GM18873 (cell line): ENCODE data around the gene NKAIN4.

Source experiments
- ATAC-seq: cut with Tn5 transposase; IDR thresholded peaks from one replicate; pipeline ENCODE4 v1.9.1; 2021; ENCODE audit warnings: mild to moderate bottlenecking, moderate library complexity, moderate number of reproducible peaks; ENCODE audit not compliant: unreplicated experiment, low FRiP score

NKAIN4 gene

DNA sequence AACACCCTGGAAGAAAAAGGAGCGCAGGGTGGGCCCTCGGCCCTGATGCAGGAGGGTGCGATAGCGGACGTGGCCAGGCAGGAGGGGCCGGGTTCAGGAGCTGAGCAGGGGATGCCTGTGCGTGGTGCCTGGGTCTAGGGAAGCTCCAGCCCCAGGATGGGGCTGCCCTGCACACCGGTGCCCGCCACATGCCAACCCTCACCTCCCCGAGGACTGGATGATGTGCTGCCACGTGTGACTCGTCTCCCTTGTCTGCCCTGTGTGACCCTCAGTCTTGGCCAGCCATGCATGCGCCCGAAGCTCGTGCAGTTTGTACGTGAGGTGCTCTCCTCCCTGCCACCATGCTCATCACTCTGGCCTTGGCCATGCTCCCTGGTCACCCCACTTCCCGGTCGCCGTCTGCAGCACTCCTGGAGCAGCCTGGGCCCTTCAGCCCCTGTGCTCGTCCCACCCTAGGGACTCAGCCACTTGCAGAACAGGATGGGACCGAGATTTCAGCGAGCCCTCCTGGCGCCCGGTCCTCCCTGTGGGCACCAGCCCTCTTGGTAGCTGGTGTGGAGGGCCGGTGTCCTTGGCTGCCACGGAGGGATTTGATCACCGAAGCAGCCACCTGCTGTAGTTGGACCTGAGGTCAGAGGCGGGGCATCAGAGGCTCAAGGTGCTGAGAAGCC is 34.5 kb upstream of the NKAIN4 start:
- ATAC-seq = no peak

DNA sequence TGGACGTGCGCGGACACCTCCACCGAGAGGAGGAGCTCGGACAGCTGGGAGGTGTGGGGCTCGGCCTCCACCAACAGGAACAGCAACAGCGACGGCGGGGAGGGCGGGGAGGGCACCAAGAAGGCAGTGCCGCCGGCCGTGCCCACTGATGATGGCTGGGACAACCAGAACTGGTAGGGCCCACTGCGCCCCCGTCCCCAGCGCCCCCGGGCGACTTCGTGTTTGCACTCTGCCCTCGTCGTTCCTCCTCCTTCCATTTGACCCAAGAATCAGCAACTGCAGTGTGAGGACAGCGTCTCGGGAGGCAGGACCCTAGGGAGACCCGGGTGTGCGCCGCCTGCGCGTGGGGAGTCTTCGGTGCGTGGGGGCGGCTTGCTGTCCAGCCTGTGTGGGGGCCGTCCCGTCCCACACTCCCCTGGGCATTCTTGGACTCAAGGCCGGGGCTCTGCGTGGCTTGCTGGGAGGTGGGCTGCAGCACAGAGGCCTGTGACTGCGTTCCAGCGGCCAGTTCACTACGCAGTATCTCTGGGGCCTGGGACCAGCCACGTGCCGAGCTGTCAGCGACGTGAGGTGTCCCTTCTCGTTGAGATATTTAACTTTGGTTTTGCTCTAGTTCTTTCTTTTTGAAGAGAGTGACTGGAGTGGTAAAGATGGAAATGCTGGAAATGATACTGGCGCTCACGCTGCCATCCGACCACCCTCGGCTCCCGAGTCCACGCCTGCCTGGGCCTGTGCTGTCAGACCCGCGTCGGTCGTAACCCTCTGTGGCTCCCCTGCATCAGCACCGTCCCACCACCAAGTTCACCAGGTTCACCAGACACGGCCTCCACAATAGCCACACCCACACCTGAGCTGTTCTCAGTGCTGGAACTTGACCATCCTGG is 33.7 kb upstream of the NKAIN4 start:
- no peak for ATAC-seq

DNA sequence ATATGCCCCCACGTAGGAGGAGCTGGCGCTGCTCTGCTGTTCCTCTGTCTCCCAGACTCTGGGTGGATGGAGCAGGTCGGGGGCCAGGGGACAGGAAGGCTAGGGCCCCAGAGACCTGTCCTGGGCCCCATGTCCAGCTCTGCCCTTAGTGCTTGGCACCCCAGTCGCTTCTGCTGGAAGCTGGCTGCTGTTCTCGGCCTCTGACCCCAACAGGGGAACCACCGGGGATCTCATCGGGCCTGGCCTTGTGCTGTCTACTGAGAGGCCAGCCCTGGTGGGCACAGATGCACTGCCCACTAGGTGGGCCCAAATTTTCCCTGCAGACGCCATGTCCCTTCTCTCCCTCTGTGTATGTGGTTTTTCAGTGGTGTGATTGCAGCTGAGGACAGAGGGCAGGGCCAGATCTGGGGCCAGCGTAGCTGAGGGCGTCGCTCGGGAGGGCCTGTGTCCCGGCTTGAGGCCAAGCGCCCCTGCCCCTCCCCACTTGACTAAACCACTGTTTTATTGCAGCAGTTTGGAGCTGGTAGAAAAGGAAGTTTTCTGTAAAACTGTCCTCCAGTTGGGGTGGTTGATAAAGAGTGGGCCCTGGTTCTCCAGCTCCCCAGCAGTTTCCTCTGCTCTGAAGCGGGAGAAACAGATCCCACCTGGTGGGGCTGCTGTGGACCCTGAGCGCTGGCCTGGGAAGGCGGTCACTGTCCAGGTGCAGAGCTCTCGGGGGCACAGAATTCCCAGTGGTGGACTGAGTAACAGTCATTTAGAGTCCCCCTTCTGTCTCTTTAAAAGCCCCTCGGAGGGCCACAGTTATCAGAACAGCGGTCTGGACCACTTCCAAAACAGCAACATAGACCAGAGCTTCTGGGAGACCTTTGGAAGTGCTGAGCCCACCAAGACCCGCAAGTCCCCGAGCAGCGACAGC is 32.8 kb upstream of the NKAIN4 start:
- ATAC-seq = no peak

GRCh38 chr20:63285636-63286615 is 31.7 kb upstream of the NKAIN4 start:
- no peak for ATAC-seq

DNA sequence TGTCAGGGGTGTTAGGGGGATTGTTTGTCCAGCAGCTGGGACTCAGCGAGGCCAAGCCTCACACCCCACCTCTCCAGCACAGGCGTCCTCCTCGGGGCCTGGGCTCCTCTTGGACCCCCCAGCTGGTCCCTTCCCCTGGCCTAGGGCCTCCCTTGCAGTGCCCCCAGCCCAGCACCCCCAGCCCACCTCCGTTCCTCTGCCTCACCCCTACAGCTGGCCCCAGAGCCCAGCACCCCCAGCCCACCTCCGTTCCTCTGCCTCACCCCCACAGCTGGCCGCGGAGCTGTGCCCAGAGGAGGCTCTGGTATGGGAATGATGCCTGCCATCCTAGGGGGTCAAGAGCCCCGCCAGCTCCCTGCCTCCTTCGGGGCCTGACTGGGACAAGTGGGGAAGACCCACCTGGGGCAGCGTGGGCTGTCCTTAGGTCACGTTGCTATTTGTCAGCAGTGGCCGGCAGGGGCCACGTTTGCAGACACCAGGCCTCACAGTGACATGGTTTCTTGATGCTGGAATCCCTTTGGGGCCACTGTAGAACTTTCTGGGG is 30.8 kb upstream of the NKAIN4 start:
- no peak for ATAC-seq

DNA sequence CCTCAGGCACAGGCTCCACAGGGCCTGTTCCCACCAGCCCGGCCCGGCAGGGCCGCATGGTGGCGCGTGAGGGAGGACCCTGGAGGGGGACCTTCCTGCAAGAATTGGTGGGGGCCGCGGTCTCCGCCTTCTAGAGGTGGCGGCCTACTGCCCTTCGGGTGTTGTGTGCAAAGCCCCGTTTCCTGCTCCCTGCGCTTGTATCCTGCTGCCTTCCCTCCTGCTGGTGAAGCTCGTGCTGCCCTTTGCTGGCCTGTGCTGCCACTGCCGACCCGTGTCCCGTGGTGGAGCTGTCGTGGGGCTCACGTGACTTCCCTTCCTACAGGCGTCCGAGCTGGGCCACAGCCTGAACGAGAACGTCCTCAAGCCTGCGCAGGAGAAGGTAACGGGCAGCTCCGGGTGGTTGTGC is 30.3 kb upstream of the NKAIN4 start:
- no peak for ATAC-seq

GRCh38 chr20:63284083-63284440 is 29.8 kb upstream of the NKAIN4 start:
- ATAC-seq = no peak

- ATAC-seq = no peak
Measured at GRCh38 chr20:63283397-63284082, 29.3 kb upstream of the NKAIN4 start.

GRCh38 chr20:63282946-63283345 is 28.7 kb upstream of the NKAIN4 start:
- ATAC-seq = no peak

- ATAC-seq = no peak
Measured at GRCh38 chr20:63281742-63282665, 27.7 kb upstream of the NKAIN4 start.

- no peak for ATAC-seq
Measured at GRCh38 chr20:63280929-63281545, 26.8 kb upstream of the NKAIN4 start.

- ATAC-seq = no peak
Measured at GRCh38 chr20:63280371-63280770, 26.1 kb upstream of the NKAIN4 start.

- no peak for ATAC-seq
Measured at GRCh38 chr20:63279931-63280330, 25.7 kb upstream of the NKAIN4 start.

DNA sequence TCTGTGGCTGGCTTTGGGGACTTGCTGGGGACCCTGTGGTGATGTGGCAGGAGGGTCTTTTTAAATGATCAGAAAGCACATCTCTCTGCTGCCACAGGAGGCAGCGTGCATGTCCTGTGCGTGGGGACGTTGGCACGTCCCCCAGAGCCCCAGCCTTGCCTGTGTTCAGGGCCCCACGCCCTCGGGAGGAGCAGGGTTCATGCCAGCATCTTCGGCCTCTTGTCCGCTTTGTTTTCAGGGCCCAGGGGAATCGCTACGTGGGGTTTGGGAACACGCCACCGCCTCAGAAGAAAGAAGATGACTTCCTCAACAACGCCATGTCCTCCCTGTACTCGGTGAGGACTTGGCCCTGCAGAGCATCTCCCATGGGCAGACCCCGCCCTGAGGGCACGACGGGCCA is 24.4 kb upstream of the NKAIN4 start:
- ATAC-seq = no peak

- ATAC-seq = no peak
Measured at GRCh38 chr20:63277466-63278272, 23.4 kb upstream of the NKAIN4 start.

- no peak for ATAC-seq
Measured at GRCh38 chr20:63276956-63277355, 22.7 kb upstream of the NKAIN4 start.

DNA sequence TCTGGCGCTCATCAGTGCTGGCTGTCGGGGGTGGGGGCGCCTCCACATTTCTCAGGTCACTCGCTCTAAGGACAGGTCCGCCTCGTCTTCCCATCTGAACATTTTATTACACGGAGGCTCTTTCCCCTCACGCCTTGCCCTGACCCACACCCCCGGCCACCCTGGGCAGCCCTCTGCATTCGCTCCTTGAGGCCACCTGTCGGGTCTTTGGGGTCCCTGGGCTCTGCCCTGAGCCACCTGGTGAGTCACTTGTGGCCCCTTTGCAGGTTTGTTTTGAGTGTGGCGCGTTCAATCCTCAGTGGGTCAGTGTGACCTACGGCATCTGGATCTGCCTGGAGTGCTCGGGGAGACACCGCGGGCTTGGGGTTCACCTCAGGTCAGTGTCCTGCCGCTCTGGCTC is 21.6 kb upstream of the NKAIN4 start:
- no peak for ATAC-seq
